Lower leg skin (tissue), 4 donors: Measurements from ENCODE around the gene TSC1. TPM values are rescaled to one million over a fixed set of nuclear protein-coding genes. Genes with fewer than 3 reads are reported as not detected.
"Not testable (repeated sequence)": the region's sequence is repeated elsewhere in the genome, so short reads cannot be mapped to it uniquely, and the experiment has no call there.

Source experiments
- DNase-seq, 2 donors: peaks; one replicate each; pipeline ENCODE4 v3.0.0-alpha.2; 2019; ENCODE audit warnings: low spot score in 2 of 2
- H3K4me3 ChIP-seq: fragments of 200-600 bp; sonication (generic); 2 replicates; pipeline ENCODE4 v1.5.1; 2017; ENCODE audit warnings: mild to moderate bottlenecking, low read depth; ENCODE audit not compliant: poor library complexity, severe bottlenecking
- CTCF ChIP-seq, 3 donors: fragments of 450-650 bp; IDR thresholded peaks; one replicate each; pipeline ENCODE4 v1.5.1; 2016; ENCODE audit warnings: antibody characterized with exemption in 3 of 3, mild to moderate bottlenecking in 3 of 3, moderate library complexity in 2 of 3
- POLR2A ChIP-seq, 2 donors: fragments of 450-650 bp; IDR thresholded peaks; one replicate each; pipeline ENCODE4 v1.6.1; 2016 to 2017; ENCODE audit warnings: antibody characterized with exemption in 2 of 2, mild to moderate bottlenecking in 1 of 2, moderate library complexity in 1 of 2
- WGBS, 2 donors: methylation state at CpG; one replicate each; pipeline ENCODE4 v1.1.5; 2018; 5-methylcytosine and 5-hydroxymethylcytosine counted together
- intact Hi-C: fragments of 100-400 bp; cut with DNase I; formaldehyde crosslinking; loops from one replicate; pipeline ENCODE4 v1.15.0; 2023; ENCODE audit warnings: low total_unique reads
- total RNA-seq, 4 donors: library from RNA; depleted of rRNA; stranded (reverse); fragments of >200 nt; gene quantifications; one replicate each; pipeline ENCODE4 v1.1.0, GENCODE V29; 2016

TSC1 gene
- total RNA-seq, 4 donors from 2014 or later: 27.1 to 67.7 (median 32.5) TPM

DNA sequence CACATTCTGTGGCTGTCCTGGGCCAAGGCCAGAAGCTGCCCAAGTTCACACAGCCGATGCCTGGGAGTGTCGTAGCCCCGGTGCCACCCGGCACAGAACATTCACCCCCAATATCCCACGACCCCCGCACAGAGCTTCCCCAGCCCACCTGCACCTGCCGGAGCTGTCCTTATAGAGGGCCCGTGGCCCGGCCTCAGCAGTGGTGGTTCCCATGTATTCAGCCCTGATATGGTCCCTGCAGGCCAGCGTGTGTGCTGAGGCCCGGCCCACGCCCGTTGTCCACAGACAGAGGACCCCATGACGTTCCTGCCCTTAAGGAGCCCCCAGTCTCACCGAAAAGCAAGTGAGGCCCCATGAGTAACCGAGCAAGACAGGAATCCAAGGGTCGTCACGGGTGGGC lies 28.8 kb upstream of the TSC1 start:
- intact Hi-C loops: no loop called here
- no peak for DNase-seq
- no peak overlapping the region for H3K4me3 ChIP-seq
- 78 to 79% methylated on average over 14 to 18 of the region's 18 CpGs for WGBS, 2 donors
- no peak for TF ChIP-seq CTCF (IDR thresholded peaks at IDR 0.05)
- no peak for TF ChIP-seq POLR2A (IDR thresholded peaks at IDR 0.05)

GRCh38 chr9:132970324-132971062 lies 26.1 kb upstream of the TSC1 start:
- DNase-seq: no peak
- intact Hi-C loops: no loop called here
- TF ChIP-seq POLR2A (IDR thresholded peaks at IDR 0.05) (no peak), CTCF (IDR thresholded peaks at IDR 0.05) (no peak)
- WGBS, 2 donors: 77 to 84% methylated on average over 16 of the region's 16 CpGs
- no peak overlapping the region for H3K4me3 ChIP-seq

GRCh38 chr9:132969783-132970182 lies 25.4 kb upstream of the TSC1 start:
- 56 to 67% methylated on average over 7 of the region's 7 CpGs for WGBS, 2 donors
- no peak overlapping the region for H3K4me3 ChIP-seq
- intact Hi-C loops: no loop called here
- no peak for TF ChIP-seq CTCF (IDR thresholded peaks at IDR 0.05)
- no peak for TF ChIP-seq POLR2A (IDR thresholded peaks at IDR 0.05)
- no peak for DNase-seq

DNA sequence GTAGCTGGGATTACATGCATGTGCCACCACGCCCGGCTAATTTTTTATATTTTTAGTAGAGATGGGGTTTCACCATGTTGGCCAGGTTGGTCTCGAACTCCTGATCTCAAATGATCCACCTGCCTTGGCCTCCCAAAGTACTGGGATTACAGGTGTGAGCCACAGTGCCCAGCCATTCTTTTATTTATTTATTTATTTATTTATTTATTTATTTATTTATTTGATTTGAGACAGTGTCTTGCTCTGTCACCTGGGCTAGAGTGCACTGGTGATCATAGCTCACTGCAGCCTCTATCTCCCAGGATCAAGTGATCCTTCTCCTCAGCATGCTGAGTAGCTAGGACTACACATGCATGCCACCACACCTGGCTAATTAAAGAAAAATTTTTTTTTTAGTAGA lies 23.5 kb upstream of the TSC1 start:
- intact Hi-C loops: loop anchor here (2.0 kb wide), 1 partner anchor 451 kb away; no protein-coding TSS in a partner anchor
- WGBS, 2 donors: 95 to 97% methylated on average over 3 of the region's 3 CpGs
- not testable (repeated sequence) for H3K4me3 ChIP-seq, DNase-seq

DNA sequence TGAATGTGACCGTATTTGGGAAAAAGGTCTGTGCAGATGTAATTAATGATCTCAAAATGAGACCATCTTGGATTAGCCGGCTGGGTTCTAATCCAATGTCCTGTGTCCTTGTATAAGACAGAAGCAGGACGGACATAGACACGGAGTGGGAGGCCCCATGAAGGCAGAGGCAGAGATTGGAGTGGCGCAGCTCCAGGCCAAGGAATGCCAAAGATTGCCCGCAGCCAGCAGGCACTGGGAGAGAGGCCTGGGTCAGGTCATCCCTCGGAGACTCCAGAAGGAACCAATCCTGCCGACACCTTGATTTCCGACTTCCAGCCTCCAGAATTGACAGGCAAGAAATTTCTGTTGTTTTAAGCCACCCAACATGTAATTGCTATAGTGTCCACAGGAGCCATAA lies 21.1 kb upstream of the TSC1 start:
- H3K4me3 ChIP-seq: no peak overlapping the region
- no peak for DNase-seq
- WGBS, 2 donors: 92% methylated on average over 9 of the region's 9 CpGs
- intact Hi-C loops: no loop called here
- TF ChIP-seq POLR2A (IDR thresholded peaks at IDR 0.05): no peak
- no peak for TF ChIP-seq CTCF (IDR thresholded peaks at IDR 0.05)

DNA sequence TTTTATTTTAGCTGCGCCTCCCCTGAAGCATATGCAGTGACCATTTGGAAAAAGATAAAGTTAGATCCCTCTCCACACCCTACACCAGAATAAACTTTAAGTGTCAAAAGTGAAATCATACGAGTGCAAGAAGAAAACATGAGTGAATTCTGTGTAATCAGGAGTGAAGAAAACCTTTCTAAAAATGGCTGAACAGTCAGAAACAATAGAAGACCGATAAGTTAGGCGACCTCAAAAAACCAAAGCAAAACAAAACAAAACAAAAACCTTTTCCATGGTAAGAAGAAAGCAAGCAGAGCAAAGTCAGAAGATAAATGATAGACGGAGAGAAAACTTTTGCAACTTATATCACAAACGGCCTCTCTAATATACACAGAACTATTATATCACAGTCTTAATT lies 16.6 kb upstream of the TSC1 start:
- no peak overlapping the region for H3K4me3 ChIP-seq
- intact Hi-C loops: no loop called here
- TF ChIP-seq POLR2A (IDR thresholded peaks at IDR 0.05): no peak
- no peak for TF ChIP-seq CTCF (IDR thresholded peaks at IDR 0.05)
- no peak for DNase-seq
- 83% methylated on average over 6 of the region's 6 CpGs for WGBS, 2 donors
